PC-3 (cell line): ENCODE measurements around the gene MAST4.

Experiments
- CTCF ChIP-seq: fragments of 300-600 bp; sonication (generic); conservative IDR thresholded peaks from 2 replicates; pipeline ENCODE4 v1.5.1; 2017; ENCODE audit warnings: antibody characterized with exemption, low read depth, mild to moderate bottlenecking, low read length
- EZH2 ChIP-seq: fragments of 300-600 bp; sonication (generic); IDR thresholded peaks from one replicate; pipeline ENCODE4 v1.6.1; 2017; ENCODE audit warnings: antibody characterized with exemption, mild to moderate bottlenecking, low read length; ENCODE audit not compliant: unreplicated experiment

GRCh38 chr5:67153292-67153691 is 557.1 kb downstream of the MAST4 start:
- no peak for TF ChIP-seq EZH2
- TF ChIP-seq CTCF: no peak
